Measurements from ENCODE around the gene ZNF362. TPM values are rescaled to one million over a fixed set of nuclear protein-coding genes. Genes with fewer than 3 reads are reported as not detected.
A peak's percentile ranks its signal among the peaks of the same experiment; 100 is the strongest.

ZNF362 gene
- total RNA-seq, 1 donor from 2014 or later = 110 TPM

GRCh38 chr1:33346533-33346926 is 90.2 kb downstream of the ZNF362 start:
- H3K9me3 Mint-ChIP-seq (ENCODE audit: unreplicated experiment) = no peaks in the 10 kb centered on the region
- H3K27ac Mint-ChIP-seq (ENCODE audit: unreplicated experiment) = peak overlapping the region; percentile 90
- H3K36me3 Mint-ChIP-seq (ENCODE audit: unreplicated experiment) = peaks cover 38% of the 10 kb centered on the region
- peak overlapping the region; percentile 84 for H3K4me3 Mint-ChIP-seq (ENCODE audit: unreplicated experiment)
- no peak for TF ChIP-seq CTCF (IDR thresholded peaks at IDR 0.05)
- H3K4me1 Mint-ChIP-seq (ENCODE audit: unreplicated experiment) = peaks cover 77% of the 10 kb centered on the region
- no peaks in the 10 kb centered on the region for H3K27me3 Mint-ChIP-seq (ENCODE audit: unreplicated experiment)
- no peak for DNase-seq (ENCODE audit: extremely low spot score, unreplicated experiment)

- Mint-ChIP-seq H3K36me3 (ENCODE audit: unreplicated experiment) (peaks cover 38% of the 10 kb centered on the region), H3K27ac (ENCODE audit: unreplicated experiment) (peak overlapping the region; percentile 90), H3K4me3 (ENCODE audit: unreplicated experiment) (peak overlapping the region; percentile 84), H3K27me3 (ENCODE audit: unreplicated experiment) (no peaks in the 10 kb centered on the region), H3K9me3 (ENCODE audit: unreplicated experiment) (no peaks in the 10 kb centered on the region), H3K4me1 (ENCODE audit: unreplicated experiment) (peaks cover 71% of the 10 kb centered on the region)
- TF ChIP-seq CTCF (IDR thresholded peaks at IDR 0.05) = no peak
- DNase-seq (ENCODE audit: extremely low spot score, unreplicated experiment) = no peak
Observed at GRCh38 chr1:33346927-33347649, 90.8 kb downstream of the ZNF362 start.

- Mint-ChIP-seq H3K4me3 (ENCODE audit: unreplicated experiment) (peak overlapping the region; percentile 84), H3K9me3 (ENCODE audit: unreplicated experiment) (no peaks in the 10 kb centered on the region), H3K4me1 (ENCODE audit: unreplicated experiment) (peaks cover 66% of the 10 kb centered on the region), H3K27ac (ENCODE audit: unreplicated experiment) (peak overlapping the region; percentile 90), H3K27me3 (ENCODE audit: unreplicated experiment) (no peaks in the 10 kb centered on the region), H3K36me3 (ENCODE audit: unreplicated experiment) (peaks cover 35% of the 10 kb centered on the region)
- TF ChIP-seq CTCF (IDR thresholded peaks at IDR 0.05) = no peak
- no peak for DNase-seq (ENCODE audit: extremely low spot score, unreplicated experiment)
Observed at GRCh38 chr1:33347650-33347992, 91.3 kb downstream of the ZNF362 start.

GRCh38 chr1:33348194-33348593 is 91.9 kb downstream of the ZNF362 start:
- H3K36me3 Mint-ChIP-seq (ENCODE audit: unreplicated experiment) = peaks cover 34% of the 10 kb centered on the region
- no peaks in the 10 kb centered on the region for H3K9me3 Mint-ChIP-seq (ENCODE audit: unreplicated experiment)
- peak overlapping the region; percentile 84 for H3K4me3 Mint-ChIP-seq (ENCODE audit: unreplicated experiment)
- peaks cover 60% of the 10 kb centered on the region for H3K4me1 Mint-ChIP-seq (ENCODE audit: unreplicated experiment)
- H3K27me3 Mint-ChIP-seq (ENCODE audit: unreplicated experiment) = no peaks in the 10 kb centered on the region
- peak overlapping the region; percentile 90 for H3K27ac Mint-ChIP-seq (ENCODE audit: unreplicated experiment)
- no peak for TF ChIP-seq CTCF (IDR thresholded peaks at IDR 0.05)
- no peak for DNase-seq (ENCODE audit: extremely low spot score, unreplicated experiment)

DNA sequence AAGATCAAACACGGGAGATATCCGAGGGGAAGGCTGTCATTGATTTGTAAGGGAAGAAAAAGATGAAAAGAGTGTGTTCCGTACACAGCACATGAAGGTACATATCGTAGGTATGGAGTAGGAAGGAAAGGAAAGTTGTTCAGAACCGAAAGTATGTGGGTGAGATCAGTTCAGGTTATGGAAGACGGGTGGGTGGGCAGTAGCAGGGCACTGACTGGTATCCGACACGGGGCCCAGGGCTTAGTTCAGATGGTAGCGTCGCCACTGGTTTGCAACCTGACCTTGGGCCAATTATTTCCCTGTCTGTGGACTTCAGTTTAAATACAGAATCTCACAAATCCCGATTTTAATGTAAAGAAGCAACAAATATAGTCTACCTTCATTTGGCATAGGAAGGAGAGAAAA is 92.4 kb downstream of the ZNF362 start:
- no peaks in the 10 kb centered on the region for H3K27me3 Mint-ChIP-seq (ENCODE audit: unreplicated experiment)
- peaks cover 55% of the 10 kb centered on the region for H3K4me1 Mint-ChIP-seq (ENCODE audit: unreplicated experiment)
- H3K9me3 Mint-ChIP-seq (ENCODE audit: unreplicated experiment) = no peaks in the 10 kb centered on the region
- H3K27ac Mint-ChIP-seq (ENCODE audit: unreplicated experiment) = peak overlapping the region; percentile 90
- H3K4me3 Mint-ChIP-seq (ENCODE audit: unreplicated experiment) = peak overlapping the region; percentile 84
- H3K36me3 Mint-ChIP-seq (ENCODE audit: unreplicated experiment) = peaks cover 31% of the 10 kb centered on the region
- DNase-seq (ENCODE audit: extremely low spot score, unreplicated experiment) = no peak
- TF ChIP-seq CTCF (IDR thresholded peaks at IDR 0.05) = no peak
